Activated naive CD4-positive, alpha-beta T cell treated with anti-CD3 and anti-CD28 coated beads, Interleukin-2, amount 10 ng/mL, durations not matched to agents 7 days and 5 days (primary cell): ENCODE measurements around the gene SYS1.
"Not testable (repeated sequence)": the region's sequence is repeated elsewhere in the genome, so short reads cannot be mapped to it uniquely, and the experiment has no call there.

Experiments used
- CTCF ChIA-PET: fragments of 350-600 bp; sonication (Branson Sonifier 250); formaldehyde crosslinking; loops from one replicate; lab custom pipeline; 2021; ENCODE audit warnings: antibody characterized with exemption; lab: Charles Lee
- DNase-seq: peaks from one replicate; pipeline ENCODE4 v3.0.0-alpha.2; 2020
- H3K27ac Mint-ChIP-seq: one replicate; pipeline ENCODE4 v1.8.0; 2021; ENCODE audit warnings: mild to moderate bottlenecking, moderate library complexity, mixed read lengths
- H3K27me3 Mint-ChIP-seq: one replicate; pipeline ENCODE4 v1.8.0; 2021; ENCODE audit warnings: mild to moderate bottlenecking, mixed read lengths
- H3K36me3 Mint-ChIP-seq: one replicate; pipeline ENCODE4 v1.8.0; 2021; ENCODE audit warnings: mixed read lengths
- H3K4me1 Mint-ChIP-seq: one replicate; pipeline ENCODE4 v1.8.0; 2021; ENCODE audit warnings: mixed read lengths
- H3K4me3 Mint-ChIP-seq: one replicate; pipeline ENCODE4 v1.8.0; 2021; ENCODE audit warnings: mild to moderate bottlenecking, moderate library complexity, mixed read lengths
- H3K9me3 Mint-ChIP-seq: one replicate; pipeline ENCODE4 v1.8.0; 2021; ENCODE audit warnings: mixed read lengths

The SYS1 gene

GRCh38 chr20:45342855-45343531 is 20.0 kb upstream of the SYS1 start:
- Mint-ChIP-seq H3K36me3 (peaks cover 2% of the 10 kb centered on the region), H3K9me3 (no peaks in the 10 kb centered on the region), H3K27me3 (peaks cover 26% of the 10 kb centered on the region), H3K4me1 (peaks cover 22% of the 10 kb centered on the region), H3K4me3 (no peak overlapping the region), H3K27ac (no peak overlapping the region)
- no peak for DNase-seq
- CTCF ChIA-PET = interaction anchor here (1.3 kb wide), 1 partner anchor 19 kb away, joined by 3 read pairs; no protein-coding TSS in a partner anchor

GRCh38 chr20:45343532-45344167 is 19.3 kb upstream of the SYS1 start:
- Mint-ChIP-seq H3K27me3 (peaks cover 33% of the 10 kb centered on the region), H3K4me1 (peaks cover 22% of the 10 kb centered on the region), H3K9me3 (no peaks in the 10 kb centered on the region), H3K4me3 (no peak overlapping the region), H3K27ac (no peak overlapping the region), H3K36me3 (peaks cover 2% of the 10 kb centered on the region)
- CTCF ChIA-PET = interaction anchor here (1.2 to 1.6 kb wide), 4 partner anchors 17 to 428 kb away, joined by 3 read pairs; no protein-coding TSS in a partner anchor
- DNase-seq = no peak

DNA sequence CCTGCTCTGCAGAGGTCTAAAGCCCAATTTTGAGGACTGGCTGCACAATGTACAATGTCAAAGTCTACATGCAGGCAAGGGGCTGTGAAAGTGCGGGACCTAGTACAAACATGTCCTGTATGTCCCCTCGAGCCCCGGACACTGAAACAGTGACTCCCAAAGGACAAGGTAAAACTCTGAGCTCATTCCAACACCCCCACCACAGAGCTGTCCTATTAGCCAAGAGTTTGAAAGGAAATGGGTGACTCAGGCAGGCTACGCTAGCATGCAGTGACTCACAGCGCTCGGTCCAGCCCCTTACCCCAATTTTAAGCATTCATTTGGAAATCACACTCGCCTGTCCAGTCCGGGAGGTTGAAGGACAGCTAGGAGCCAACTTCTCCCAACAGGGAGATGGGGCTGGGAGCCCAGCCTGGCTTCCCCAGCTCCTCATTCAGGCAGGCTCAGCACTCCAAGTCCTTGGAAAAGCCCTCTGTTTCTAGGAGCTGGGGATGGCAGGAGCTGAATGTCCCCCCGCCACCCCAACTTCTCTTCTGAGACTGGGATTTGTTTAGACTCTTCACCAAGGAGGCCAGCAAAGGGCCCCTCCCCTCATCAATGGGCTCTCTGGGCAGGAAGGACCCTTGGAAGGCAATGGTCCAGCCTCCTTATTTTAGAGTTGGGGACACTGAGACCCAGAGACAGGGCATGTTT is 18.6 kb upstream of the SYS1 start:
- Mint-ChIP-seq H3K27ac (no peak overlapping the region), H3K27me3 (peaks cover 33% of the 10 kb centered on the region), H3K4me1 (peaks cover 22% of the 10 kb centered on the region), H3K4me3 (no peak overlapping the region), H3K36me3 (peaks cover 2% of the 10 kb centered on the region), H3K9me3 (no peaks in the 10 kb centered on the region)
- DNase-seq = no peak
- CTCF ChIA-PET = interaction anchor here (0.7 to 1.6 kb wide), 5 partner anchors 17 to 427 kb away, joined by 3 read pairs; no protein-coding TSS in a partner anchor

DNA sequence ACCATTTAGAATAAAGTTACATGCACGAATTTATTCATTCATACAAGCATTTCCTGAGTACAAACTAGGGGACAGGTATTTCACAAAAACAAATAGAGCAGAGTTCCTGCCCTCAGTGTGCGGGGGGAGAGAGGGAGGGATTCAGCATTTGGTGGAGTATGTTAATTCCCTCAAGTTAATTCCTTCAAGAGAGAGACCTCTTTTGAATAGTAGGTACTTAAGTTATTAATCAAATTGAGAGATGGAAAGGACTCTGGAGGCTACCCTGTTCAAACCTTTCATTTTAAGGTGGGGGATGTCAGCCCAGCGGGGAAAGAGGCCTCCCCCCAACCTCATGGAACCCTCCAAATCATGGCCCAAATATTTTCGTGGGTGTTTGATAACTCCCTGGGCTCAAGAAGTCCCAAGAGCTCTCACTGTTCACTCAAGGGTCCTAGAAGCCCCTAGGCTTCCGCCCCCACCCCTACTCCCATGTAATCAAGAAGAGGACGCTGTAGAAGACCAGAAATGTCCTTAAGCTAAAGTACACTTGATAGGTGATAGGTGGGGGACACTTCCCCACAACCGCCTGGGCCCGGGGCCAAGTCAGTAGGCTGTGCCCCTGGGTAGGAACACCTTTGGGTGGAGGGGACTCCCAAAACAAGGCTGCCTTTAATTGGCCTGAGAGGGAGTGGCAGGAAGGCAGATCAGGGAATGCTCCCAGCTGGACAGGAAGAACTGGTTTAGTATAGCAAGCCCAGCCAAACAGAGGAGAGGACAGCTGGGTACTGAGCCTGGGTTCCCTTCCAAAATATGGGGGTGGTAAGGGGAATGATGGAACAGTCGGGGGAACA is 17.6 kb upstream of the SYS1 start:
- Mint-ChIP-seq H3K36me3 (peaks cover 2% of the 10 kb centered on the region), H3K4me1 (peaks cover 22% of the 10 kb centered on the region), H3K27ac (no peak overlapping the region), H3K27me3 (peaks cover 38% of the 10 kb centered on the region), H3K4me3 (no peak overlapping the region), H3K9me3 (no peaks in the 10 kb centered on the region)
- DNase-seq = no peak
- CTCF ChIA-PET = interaction anchor here (1.2 to 1.6 kb wide), 3 partner anchors 16 to 92 kb away, joined by 3 to 4 read pairs (median 3); no protein-coding TSS in a partner anchor

- Mint-ChIP-seq H3K4me1 (peaks cover 22% of the 10 kb centered on the region), H3K9me3 (no peaks in the 10 kb centered on the region), H3K36me3 (peaks cover 2% of the 10 kb centered on the region), H3K27me3 (peaks cover 38% of the 10 kb centered on the region), H3K27ac (no peak overlapping the region), H3K4me3 (no peak overlapping the region)
- no peak for DNase-seq
- CTCF ChIA-PET = interaction anchor here (0.7 to 3.5 kb wide), 5 partner anchors 12 to 91 kb away, joined by 3 to 16 read pairs (median 3); no protein-coding TSS in a partner anchor
These were observed 16.7 kb upstream of the SYS1 start for GRCh38 chr20:45346291-45346718.

- no peak for DNase-seq
- Mint-ChIP-seq H3K36me3 (peaks cover 2% of the 10 kb centered on the region), H3K4me3 (peak overlapping the region; percentile 77), H3K9me3 (no peaks in the 10 kb centered on the region), H3K27me3 (peaks cover 38% of the 10 kb centered on the region), H3K4me1 (peaks cover 22% of the 10 kb centered on the region), H3K27ac (no peak overlapping the region)
- CTCF ChIA-PET = interaction anchor here (0.7 to 3.5 kb wide), 8 partner anchors 11 to 90 kb away, joined by 3 to 16 read pairs (median 4); no protein-coding TSS in a partner anchor
These were observed 16.1 kb upstream of the SYS1 start for GRCh38 chr20:45346851-45347250.

GRCh38 chr20:45347297-45347935 is 15.5 kb upstream of the SYS1 start:
- Mint-ChIP-seq H3K4me3 (peak overlapping the region; percentile 77), H3K36me3 (peaks cover 2% of the 10 kb centered on the region), H3K27ac (no peak overlapping the region), H3K9me3 (no peaks in the 10 kb centered on the region), H3K27me3 (peaks cover 38% of the 10 kb centered on the region), H3K4me1 (peaks cover 22% of the 10 kb centered on the region)
- no peak for DNase-seq
- CTCF ChIA-PET = interaction anchor here (0.8 to 3.5 kb wide), 7 partner anchors 11 to 90 kb away, joined by 3 to 16 read pairs (median 5); no protein-coding TSS in a partner anchor

- H3K36me3 Mint-ChIP-seq = peaks cover 2% of the 10 kb centered on the region
- CTCF ChIA-PET = interaction anchor here (1.2 to 3.5 kb wide), 5 partner anchors 13 to 89 kb away, joined by 3 to 16 read pairs (median 6); no protein-coding TSS in a partner anchor
- H3K27me3 Mint-ChIP-seq = peaks cover 38% of the 10 kb centered on the region
- DNase-seq = peak; percentile 64
- peak within 1 kb of the TSS; percentile 77 for H3K4me3 Mint-ChIP-seq
- no peaks in the 10 kb centered on the region for H3K9me3 Mint-ChIP-seq
- H3K4me1 Mint-ChIP-seq = peaks cover 24% of the 10 kb centered on the region
- H3K27ac Mint-ChIP-seq = no peak within 1 kb of the TSS
These were observed 14.8 kb upstream of the SYS1 start, which contains the start of gene SDC4 for GRCh38 chr20:45347936-45348778. Gene SDC4 (minus strand): TSS chr20:45348424. CDS start chr20:45348384, 40 bp downstream.

DNA sequence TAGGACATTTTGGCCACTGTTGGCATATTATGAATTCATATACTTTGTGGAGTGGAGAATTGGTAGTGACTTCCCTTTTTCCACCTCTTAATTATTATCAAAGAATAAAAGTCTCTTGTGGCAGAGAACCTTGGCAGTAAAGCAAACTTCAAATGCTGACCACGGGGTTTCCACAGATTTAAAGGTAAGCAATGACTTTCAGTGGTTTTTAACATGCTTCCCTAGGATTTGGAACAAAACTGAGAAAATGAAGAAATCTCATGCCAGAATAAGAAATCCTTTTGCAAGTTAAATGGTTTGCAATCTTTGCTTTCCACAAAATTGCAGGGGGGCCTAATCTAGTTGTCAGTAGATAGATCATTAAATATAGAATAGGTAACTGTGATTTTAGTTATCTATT is 12.7 kb upstream of the SYS1 start:
- Mint-ChIP-seq H3K4me1 (peaks cover 44% of the 10 kb centered on the region), H3K27me3 (peaks cover 34% of the 10 kb centered on the region), H3K4me3 (no peak overlapping the region), H3K36me3 (peaks cover 2% of the 10 kb centered on the region), H3K9me3 (no peaks in the 10 kb centered on the region), H3K27ac (no peak overlapping the region)
- CTCF ChIA-PET = no interaction called here
- no peak for DNase-seq

DNA sequence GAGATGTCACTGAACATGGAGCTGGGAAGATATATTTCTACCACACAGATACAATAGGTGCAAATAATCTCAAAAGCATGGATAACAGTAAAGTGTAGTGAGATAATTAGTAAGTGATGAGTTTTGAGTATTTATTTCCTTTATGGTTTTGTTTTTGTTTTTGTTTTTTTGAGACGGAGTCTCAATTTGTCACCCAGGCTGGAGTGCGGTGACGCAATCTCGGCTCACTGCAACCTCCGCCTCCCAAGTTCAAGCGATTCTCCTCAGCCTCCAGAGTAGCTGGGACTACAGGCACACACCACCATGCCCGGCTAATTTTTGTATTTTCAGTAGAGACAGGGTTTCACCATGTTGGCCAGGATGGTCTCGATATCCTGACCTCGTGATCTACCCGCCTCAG is 12.2 kb upstream of the SYS1 start:
- Mint-ChIP-seq H3K4me1 (peaks cover 48% of the 10 kb centered on the region), H3K27me3 (peaks cover 29% of the 10 kb centered on the region)
- DNase-seq, H3K9me3 Mint-ChIP-seq, H3K36me3 Mint-ChIP-seq, H3K4me3 Mint-ChIP-seq, H3K27ac Mint-ChIP-seq: not testable (repeated sequence)
- CTCF ChIA-PET = interaction anchor here (1.0 to 1.1 kb wide), 2 partner anchors 22 to 438 kb away, joined by 3 to 4 read pairs; no protein-coding TSS in a partner anchor

GRCh38 chr20:45352729-45353128 is 10.2 kb upstream of the SYS1 start:
- no peak for DNase-seq
- Mint-ChIP-seq H3K4me3 (no peak overlapping the region), H3K27ac (no peak overlapping the region), H3K36me3 (no peaks in the 10 kb centered on the region), H3K27me3 (peaks cover 14% of the 10 kb centered on the region), H3K9me3 (no peaks in the 10 kb centered on the region), H3K4me1 (peaks cover 44% of the 10 kb centered on the region)
- CTCF ChIA-PET = interaction anchor here (0.7 to 1.8 kb wide), 6 partner anchors 32 to 97 kb away, joined by 3 to 10 read pairs (median 4); no protein-coding TSS in a partner anchor

GRCh38 chr20:45353746-45354145 is 9.2 kb upstream of the SYS1 start:
- no peaks in the 10 kb centered on the region for H3K9me3 Mint-ChIP-seq
- DNase-seq = no peak
- H3K27ac Mint-ChIP-seq = no peak overlapping the region
- CTCF ChIA-PET = interaction anchor here (0.6 to 1.8 kb wide), 3 partner anchors 44 to 94 kb away, joined by 3 to 10 read pairs (median 4); no protein-coding TSS in a partner anchor
- peaks cover 5% of the 10 kb centered on the region for H3K27me3 Mint-ChIP-seq
- no peaks in the 10 kb centered on the region for H3K36me3 Mint-ChIP-seq
- no peak overlapping the region for H3K4me3 Mint-ChIP-seq
- H3K4me1 Mint-ChIP-seq = peaks cover 52% of the 10 kb centered on the region
